ENCODE data around the gene P4HA3. TPM values are rescaled to one million over a fixed set of nuclear protein-coding genes. Genes with fewer than 3 reads are reported as not detected.
A peak's percentile ranks its signal among the peaks of the same experiment; 100 is the strongest.
"Not testable (repeated sequence)": the region's sequence is repeated elsewhere in the genome, so short reads cannot be mapped to it uniquely, and the experiment has no call there.

P4HA3 gene
- total RNA-seq (2014; rRNA removed; shearing (Covaris generic)) = 2.2 and 2.6 TPM in 2 replicates
- 2.1 and 4.1 TPM in 2 replicates for polyA plus RNA-seq (2015; cell fraction: cytosol; rRNA removed)
- polyA plus RNA-seq (2015; cell fraction: nucleus; rRNA removed) = 0.33 and 0.43 TPM in 2 replicates

GRCh38 chr11:74311352-74311926 lies at the start of gene P4HA3:
Gene P4HA3, minus strand, starts transcription at chr11:74311640. Its CDS starts 29 bp downstream, at chr11:74311611.
- DNase-seq (ENCODE audit: low read depth, low spot score) = peak; percentile 46
- in situ Hi-C loops (cut with HindIII; ENCODE audit: low pct_unique_long_range_greater_than_20kb, low sequenced_read_pairs) = no loop called here

GRCh38 chr11:74357449-74357848 lies 46.0 kb upstream of the P4HA3 start:
- no peak for DNase-seq (ENCODE audit: low read depth, low spot score)
- in situ Hi-C loops (cut with HindIII; ENCODE audit: low pct_unique_long_range_greater_than_20kb, low sequenced_read_pairs) = no loop called here

GRCh38 chr11:74355626-74356025 lies 44.2 kb upstream of the P4HA3 start:
- in situ Hi-C loops (cut with HindIII; ENCODE audit: low pct_unique_long_range_greater_than_20kb, low sequenced_read_pairs) = no loop called here
- no peak for DNase-seq (ENCODE audit: low read depth, low spot score)

- in situ Hi-C loops (cut with HindIII; ENCODE audit: low pct_unique_long_range_greater_than_20kb, low sequenced_read_pairs) = no loop called here
Measured at GRCh38 chr11:74354036-74354435, 42.6 kb upstream of the P4HA3 start.

GRCh38 chr11:74347381-74347780 lies 35.9 kb upstream of the P4HA3 start:
- DNase-seq (ENCODE audit: low read depth, low spot score) = no peak
- in situ Hi-C loops (cut with HindIII; ENCODE audit: low pct_unique_long_range_greater_than_20kb, low sequenced_read_pairs) = no loop called here

More at GRCh38 chr11:74354036-74354435, 42.6 kb upstream of the P4HA3 start:
- no peak for DNase-seq (ENCODE audit: low read depth, low spot score)

GRCh38 chr11:74345420-74345819 lies 34.0 kb upstream of the P4HA3 start:
- in situ Hi-C loops (cut with HindIII; ENCODE audit: low pct_unique_long_range_greater_than_20kb, low sequenced_read_pairs) = no loop called here
- DNase-seq (ENCODE audit: low read depth, low spot score) = no peak

- in situ Hi-C loops (cut with HindIII; ENCODE audit: low pct_unique_long_range_greater_than_20kb, low sequenced_read_pairs) = no loop called here
- DNase-seq (ENCODE audit: low read depth, low spot score) = no peak
Measured at GRCh38 chr11:74341921-74342320, 30.5 kb upstream of the P4HA3 start.

GRCh38 chr11:74339619-74340018 lies 28.2 kb upstream of the P4HA3 start:
- DNase-seq (ENCODE audit: low read depth, low spot score) = no peak
- in situ Hi-C loops (cut with HindIII; ENCODE audit: low pct_unique_long_range_greater_than_20kb, low sequenced_read_pairs) = no loop called here

GRCh38 chr11:74338963-74339362 lies 27.5 kb upstream of the P4HA3 start:
- DNase-seq (ENCODE audit: low read depth, low spot score) = no peak

GRCh38 chr11:74333193-74333592 lies 21.8 kb upstream of the P4HA3 start:
- DNase-seq (ENCODE audit: low read depth, low spot score) = no peak
- in situ Hi-C loops (cut with HindIII; ENCODE audit: low pct_unique_long_range_greater_than_20kb, low sequenced_read_pairs) = no loop called here

More at GRCh38 chr11:74338963-74339362, 27.5 kb upstream of the P4HA3 start:
- in situ Hi-C loops (cut with HindIII; ENCODE audit: low pct_unique_long_range_greater_than_20kb, low sequenced_read_pairs) = no loop called here

GRCh38 chr11:74332291-74332690 lies 20.9 kb upstream of the P4HA3 start:
- in situ Hi-C loops (cut with HindIII; ENCODE audit: low pct_unique_long_range_greater_than_20kb, low sequenced_read_pairs) = no loop called here
- DNase-seq (ENCODE audit: low read depth, low spot score) = no peak

- DNase-seq (ENCODE audit: low read depth, low spot score); in situ Hi-C loops (cut with HindIII; ENCODE audit: low pct_unique_long_range_greater_than_20kb, low sequenced_read_pairs): not testable (repeated sequence)
Measured at GRCh38 chr11:74331000-74331399, 19.6 kb upstream of the P4HA3 start.

GRCh38 chr11:74330075-74330858 lies 18.8 kb upstream of the P4HA3 start:
- in situ Hi-C loops (cut with HindIII; ENCODE audit: low pct_unique_long_range_greater_than_20kb, low sequenced_read_pairs) = no loop called here
- no peak for DNase-seq (ENCODE audit: low read depth, low spot score)

- DNase-seq (ENCODE audit: low read depth, low spot score) = no peak
- in situ Hi-C loops (cut with HindIII; ENCODE audit: low pct_unique_long_range_greater_than_20kb, low sequenced_read_pairs) = no loop called here
Measured at GRCh38 chr11:74327076-74327475, 15.6 kb upstream of the P4HA3 start.

GRCh38 chr11:74326665-74327064 lies 15.2 kb upstream of the P4HA3 start:
- DNase-seq (ENCODE audit: low read depth, low spot score) = no peak
- in situ Hi-C loops (cut with HindIII; ENCODE audit: low pct_unique_long_range_greater_than_20kb, low sequenced_read_pairs) = no loop called here

- in situ Hi-C loops (cut with HindIII; ENCODE audit: low pct_unique_long_range_greater_than_20kb, low sequenced_read_pairs) = no loop called here
- peak; percentile 34 for DNase-seq (ENCODE audit: low read depth, low spot score)
Measured at GRCh38 chr11:74325649-74326645, 14.5 kb upstream of the P4HA3 start.

GRCh38 chr11:74322667-74323066 lies 11.2 kb upstream of the P4HA3 start:
- in situ Hi-C loops (cut with HindIII; ENCODE audit: low pct_unique_long_range_greater_than_20kb, low sequenced_read_pairs) = no loop called here
- no peak for DNase-seq (ENCODE audit: low read depth, low spot score)
